Measurements from ENCODE around the gene PTPRN2. TPM values are rescaled to one million over a fixed set of nuclear protein-coding genes. Genes with fewer than 3 reads are reported as not detected.
"Not testable (repeated sequence)": the region's sequence is repeated elsewhere in the genome, so short reads cannot be mapped to it uniquely, and the experiment has no call there.

Gene PTPRN2
- total RNA-seq, 4 donors from 2014 or later: 14.9 to 34.3 (median 21.3) TPM

GRCh38 chr7:157985636-157986035 lies 602.0 kb downstream of the PTPRN2 start:
- no peak overlapping the region for H3K27ac ChIP-seq
- H3K9me3 ChIP-seq: no peaks in the 10 kb centered on the region
- TF ChIP-seq CTCF (IDR thresholded peaks at IDR 0.05): no peak
- TF ChIP-seq POLR2A (IDR thresholded peaks at IDR 0.05): no peak
- H3K36me3 ChIP-seq: no peaks in the 10 kb centered on the region
- DNase-seq: no peak
- no peaks in the 10 kb centered on the region for H3K4me1 ChIP-seq
- no peak overlapping the region for H3K4me3 ChIP-seq
- H3K27me3 ChIP-seq: no peaks in the 10 kb centered on the region

- Histone ChIP-seq H3K4me1 (no peaks in the 10 kb centered on the region), H3K9me3 (no peaks in the 10 kb centered on the region), H3K4me3 (no peak overlapping the region), H3K36me3 (no peaks in the 10 kb centered on the region), H3K27ac (no peak overlapping the region), H3K27me3 (no peaks in the 10 kb centered on the region)
- DNase-seq: no peak
- TF ChIP-seq CTCF (IDR thresholded peaks at IDR 0.05): no peak
- TF ChIP-seq POLR2A (IDR thresholded peaks at IDR 0.05): no peak
These were observed 603.0 kb downstream of the PTPRN2 start for GRCh38 chr7:157984423-157985163.

- no peaks in the 10 kb centered on the region for H3K9me3 ChIP-seq
- DNase-seq: no peak
- no peak for TF ChIP-seq CTCF (IDR thresholded peaks at IDR 0.05)
- TF ChIP-seq POLR2A (IDR thresholded peaks at IDR 0.05): no peak
- H3K27me3 ChIP-seq: no peaks in the 10 kb centered on the region
- H3K27ac ChIP-seq: no peak overlapping the region
- H3K36me3 ChIP-seq: no peaks in the 10 kb centered on the region
- H3K4me3 ChIP-seq: no peak overlapping the region
- H3K4me1 ChIP-seq: no peaks in the 10 kb centered on the region
These were observed 603.9 kb downstream of the PTPRN2 start for GRCh38 chr7:157983502-157984422.

- Histone ChIP-seq H3K4me1 (no peaks in the 10 kb centered on the region), H3K27ac (no peak overlapping the region), H3K9me3 (no peaks in the 10 kb centered on the region), H3K27me3 (no peaks in the 10 kb centered on the region), H3K36me3 (no peaks in the 10 kb centered on the region), H3K4me3 (no peak overlapping the region)
- no peak for DNase-seq
- TF ChIP-seq CTCF (IDR thresholded peaks at IDR 0.05): no peak
- no peak for TF ChIP-seq POLR2A (IDR thresholded peaks at IDR 0.05)
These were observed 605.8 kb downstream of the PTPRN2 start for GRCh38 chr7:157981778-157982177.

- Histone ChIP-seq H3K4me1 (no peaks in the 10 kb centered on the region), H3K4me3 (no peak overlapping the region), H3K27me3 (no peaks in the 10 kb centered on the region), H3K27ac (no peak overlapping the region), H3K9me3 (no peaks in the 10 kb centered on the region), H3K36me3 (no peaks in the 10 kb centered on the region)
- TF ChIP-seq POLR2A (IDR thresholded peaks at IDR 0.05): no peak
- no peak for TF ChIP-seq CTCF (IDR thresholded peaks at IDR 0.05)
- no peak for DNase-seq
These were observed 606.8 kb downstream of the PTPRN2 start for GRCh38 chr7:157980774-157981173.

GRCh38 chr7:157980341-157980731 lies 607.3 kb downstream of the PTPRN2 start:
- not testable (repeated sequence) for H3K4me3 ChIP-seq, H3K9me3 ChIP-seq, H3K4me1 ChIP-seq, H3K27ac ChIP-seq, H3K36me3 ChIP-seq, H3K27me3 ChIP-seq
- DNase-seq: peak in 1 of 3 donors; percentile 14
